ENCODE data around the gene DYNC2I2.

Gene DYNC2I2

DNA sequence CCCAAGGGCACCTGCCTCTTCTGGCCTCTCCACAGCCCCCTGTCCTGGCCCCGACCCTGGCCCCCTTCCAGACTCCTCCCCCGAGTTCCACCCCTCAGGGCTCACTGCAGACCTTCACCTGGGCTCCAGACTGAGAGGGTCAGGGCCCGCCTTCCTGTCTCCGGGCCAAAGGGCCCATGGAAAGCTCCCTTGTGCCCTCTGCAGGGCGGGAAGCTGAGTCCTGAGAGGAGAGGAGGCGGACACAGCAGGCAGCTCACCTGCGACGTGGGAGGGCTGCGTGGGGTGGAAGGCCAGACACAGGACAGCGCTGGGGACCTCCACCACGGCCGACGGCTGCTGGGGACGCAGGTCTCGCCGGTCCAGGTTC is 20.6 kb downstream of the DYNC2I2 start:
- DNase-seq (ENCODE audit: low read depth in 2 of 2), result no peak

DNA sequence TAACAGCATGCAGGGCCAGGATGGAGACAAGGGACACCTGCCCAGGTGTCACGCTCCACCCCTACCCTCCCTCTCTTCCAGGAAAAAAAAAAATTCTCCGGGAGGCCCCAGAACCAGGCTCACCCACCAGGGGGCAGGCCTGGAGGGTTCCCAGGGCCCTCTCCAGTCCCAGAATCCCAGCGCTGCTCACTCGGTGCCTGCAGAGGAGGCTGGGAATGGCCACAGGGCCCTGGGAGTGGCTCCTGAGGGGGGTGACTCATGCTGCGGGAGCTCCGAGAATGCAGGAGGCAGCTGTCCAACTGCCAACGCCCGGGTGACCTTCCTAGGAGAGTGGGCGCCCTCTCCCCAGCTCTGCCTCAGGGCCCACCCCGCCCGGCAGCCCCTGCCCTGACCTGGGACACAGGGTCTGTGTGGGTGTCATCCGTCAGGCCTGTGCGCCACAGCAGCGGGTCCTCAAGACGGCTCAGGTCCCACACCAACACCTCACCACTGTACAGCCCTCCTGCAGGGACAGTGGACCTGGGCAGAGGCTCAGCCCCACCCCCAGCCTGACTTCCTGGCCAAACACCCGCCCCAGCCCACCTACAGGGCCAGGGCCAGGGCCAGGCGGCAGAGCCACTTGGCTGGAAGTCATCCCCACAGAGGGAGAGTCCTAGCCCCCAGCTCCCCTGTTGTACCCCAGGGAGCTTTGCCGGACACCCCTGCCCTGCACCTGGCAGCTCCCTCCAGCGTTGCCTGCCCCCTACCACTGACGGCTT is 21.2 kb downstream of the DYNC2I2 start:
- DNase-seq (ENCODE audit: low read depth in 2 of 2), result no peak

DNA sequence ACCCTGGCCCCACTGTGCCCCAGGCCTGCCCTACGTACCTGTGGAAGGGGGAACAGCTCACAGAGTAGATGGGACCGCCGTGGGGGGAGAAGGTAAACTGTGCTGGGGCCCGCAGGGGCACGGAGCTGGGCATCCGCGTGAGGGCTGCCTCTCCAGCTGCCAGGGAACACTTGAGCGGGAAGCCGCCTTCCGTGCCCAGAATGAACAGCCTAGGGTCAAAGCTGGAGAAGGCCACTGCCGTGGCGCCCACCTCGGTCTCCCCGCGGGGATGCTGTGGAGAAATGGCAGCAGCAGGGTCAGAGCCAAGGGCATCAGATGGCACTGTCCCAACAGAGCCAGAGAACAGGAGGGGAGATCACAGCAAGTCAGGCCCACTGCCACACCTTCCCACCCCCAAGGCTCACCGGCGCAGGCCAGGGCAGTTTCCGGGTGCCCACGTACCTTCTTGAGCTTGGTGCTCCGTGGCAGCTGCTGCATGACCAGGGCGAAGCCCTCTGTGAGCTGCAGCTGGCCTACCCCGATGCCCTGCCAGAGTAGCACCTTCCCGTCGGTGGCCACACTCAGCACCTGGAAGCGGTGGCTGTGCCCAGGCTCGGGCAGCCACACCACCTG is 21.9 kb downstream of the DYNC2I2 start:
- no peak for DNase-seq (ENCODE audit: low read depth in 2 of 2)

DNA sequence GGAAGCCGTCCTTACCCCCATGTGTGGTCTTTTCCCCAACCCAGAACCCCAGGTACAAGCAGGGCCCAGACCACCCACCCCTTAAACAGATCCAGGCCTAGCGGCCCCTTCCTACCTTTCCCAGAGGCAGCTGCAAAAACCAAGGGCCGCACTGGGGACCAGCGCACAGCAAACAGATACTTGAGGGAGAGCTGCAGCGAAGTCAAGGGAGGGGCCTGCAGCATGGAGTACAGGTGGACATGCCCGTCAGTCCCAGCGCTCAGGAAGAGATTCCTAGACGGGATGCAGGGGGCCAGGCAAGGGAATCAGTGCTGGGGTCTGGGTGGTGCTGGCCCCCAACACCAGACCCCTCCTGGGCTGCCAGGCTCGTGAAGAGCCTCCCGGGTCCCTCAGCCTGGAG is 22.5 kb downstream of the DYNC2I2 start:
- DNase-seq (ENCODE audit: low read depth in 2 of 2), result no peak

DNA sequence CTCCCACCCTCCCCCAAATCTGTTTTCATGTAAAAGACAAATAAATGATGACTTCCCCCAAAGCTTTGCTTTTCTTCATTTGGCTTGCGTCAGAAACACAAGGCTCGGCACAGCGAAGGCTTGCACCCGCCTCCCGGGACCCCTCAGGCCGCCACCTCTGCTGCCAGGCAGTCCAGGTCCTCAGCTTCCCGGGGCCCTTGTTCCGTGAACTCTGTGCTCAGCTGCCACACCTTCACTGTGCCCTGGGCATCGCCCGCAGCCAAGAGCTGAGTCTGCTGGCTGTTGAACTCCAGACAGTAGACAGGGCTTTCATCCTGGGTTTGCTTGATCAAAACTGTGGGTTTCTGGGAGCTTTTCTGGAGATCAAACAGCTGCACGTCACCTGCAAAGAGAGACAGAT is 23.0 kb downstream of the DYNC2I2 start:
- no peak for DNase-seq (ENCODE audit: low read depth in 2 of 2)

DNA sequence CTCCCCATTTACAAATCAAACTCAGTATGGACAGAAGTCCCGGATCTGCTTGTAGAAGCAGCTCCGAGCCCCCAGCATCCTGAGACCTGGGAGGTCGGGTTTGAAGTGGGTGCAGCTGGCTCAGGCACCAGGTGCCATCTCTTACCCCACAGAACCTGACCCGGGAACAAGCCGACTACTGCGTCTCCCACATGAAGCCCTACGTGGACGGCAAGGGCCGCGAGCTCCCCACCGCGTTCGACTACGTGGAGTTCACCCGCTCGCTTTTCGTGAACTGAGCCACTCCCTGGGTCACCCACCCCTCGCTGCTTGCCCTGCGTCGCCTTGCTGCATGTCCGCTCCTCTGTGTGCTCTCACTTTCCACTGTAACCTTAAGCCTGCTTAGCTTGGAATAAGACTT is 23.6 kb downstream of the DYNC2I2 start:
- DNase-seq (ENCODE audit: low read depth in 2 of 2), result no peak

DNA sequence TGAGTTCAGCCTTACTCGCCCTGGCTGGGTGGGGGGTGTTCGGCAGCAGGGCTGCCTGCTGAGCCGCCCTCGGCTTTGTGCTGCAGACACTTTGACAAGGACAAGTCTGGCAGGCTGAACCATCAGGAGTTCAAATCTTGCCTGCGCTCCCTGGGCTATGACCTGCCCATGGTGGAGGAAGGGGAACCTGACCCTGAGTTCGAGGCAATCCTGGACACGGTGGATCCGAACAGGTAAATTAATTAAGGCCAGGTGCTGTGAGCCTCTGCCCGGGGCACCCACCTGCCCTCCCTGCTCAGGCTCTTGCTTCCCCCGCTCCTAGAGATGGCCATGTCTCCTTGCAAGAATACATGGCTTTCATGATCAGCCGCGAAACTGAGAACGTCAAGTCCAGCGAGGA is 24.2 kb downstream of the DYNC2I2 start:
- DNase-seq (ENCODE audit: low read depth in 2 of 2), result no peak

DNA sequence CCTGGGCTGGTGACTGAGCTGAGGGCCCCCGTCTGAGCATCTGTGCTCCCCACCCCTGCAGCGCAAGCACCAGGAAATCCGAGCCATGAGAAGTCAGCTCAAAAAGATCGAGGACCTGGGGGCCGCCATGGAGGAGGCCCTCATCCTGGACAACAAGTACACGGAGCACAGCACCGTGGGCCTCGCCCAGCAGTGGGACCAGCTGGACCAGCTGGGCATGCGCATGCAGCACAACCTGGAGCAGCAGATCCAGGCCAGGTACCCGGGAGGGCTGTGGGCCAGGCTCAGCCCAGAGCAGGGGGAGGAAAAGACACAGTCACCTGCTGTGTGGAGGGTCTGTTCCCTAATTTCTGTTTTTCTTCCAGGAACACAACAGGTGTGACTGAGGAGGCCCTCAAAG is 24.6 kb downstream of the DYNC2I2 start:
- DNase-seq (ENCODE audit: low read depth in 2 of 2), result no peak

DNA sequence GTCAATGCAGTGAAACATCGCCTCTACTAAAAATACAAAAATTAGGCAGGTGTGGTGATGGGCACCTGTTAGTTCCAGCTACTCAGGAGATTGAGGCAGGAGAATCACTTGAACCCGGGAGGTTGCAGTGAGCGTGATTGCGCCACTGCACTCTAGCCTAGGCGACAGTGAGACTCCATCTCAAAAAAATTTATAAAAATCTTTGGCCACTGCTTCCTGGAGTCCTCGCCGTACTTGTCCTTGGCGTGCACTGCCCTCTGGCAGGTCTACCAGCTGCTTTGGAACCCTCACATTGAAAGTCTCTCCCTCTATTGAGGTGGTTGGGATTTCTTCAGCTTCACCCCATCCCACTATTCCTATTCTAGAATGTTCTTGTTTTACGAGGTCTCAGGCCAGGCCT is 25.0 kb downstream of the DYNC2I2 start:
- no peak for DNase-seq (ENCODE audit: low read depth in 2 of 2)

DNA sequence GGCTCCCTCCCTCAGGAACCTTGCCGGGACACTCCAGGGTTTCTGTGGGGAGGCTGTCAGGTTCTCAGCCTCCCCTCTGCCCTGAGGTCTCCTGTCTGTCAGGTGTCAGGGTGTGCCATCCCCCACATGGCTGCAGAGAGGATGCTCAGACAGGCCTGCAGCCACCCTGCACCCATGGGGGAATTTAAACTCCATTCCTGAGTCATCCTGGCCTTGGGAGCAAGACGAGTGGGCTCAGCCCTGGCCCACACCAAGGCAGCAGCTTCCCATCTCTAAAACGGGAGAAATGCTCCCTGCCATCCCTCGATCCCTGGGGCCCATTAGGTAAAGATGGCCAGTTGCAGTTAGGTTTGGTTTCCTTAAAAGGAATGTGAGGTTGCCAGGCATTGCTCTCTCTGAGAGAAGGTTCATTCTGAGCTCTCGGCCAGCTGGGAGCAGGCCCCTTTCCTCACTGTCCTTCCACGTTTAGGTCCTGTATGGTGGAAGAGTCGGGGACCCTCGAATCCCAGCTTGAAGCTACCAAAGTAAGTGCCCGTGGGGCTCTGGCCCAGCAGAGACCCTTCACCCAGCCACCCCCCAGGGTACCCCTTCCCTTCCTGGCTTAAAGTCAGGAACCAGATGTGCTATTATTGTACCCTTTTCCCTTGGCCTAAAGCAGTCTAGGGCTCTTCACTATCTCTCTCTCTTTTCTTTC is 26.6 kb downstream of the DYNC2I2 start:
- no peak for DNase-seq (ENCODE audit: low read depth in 2 of 2)

DNA sequence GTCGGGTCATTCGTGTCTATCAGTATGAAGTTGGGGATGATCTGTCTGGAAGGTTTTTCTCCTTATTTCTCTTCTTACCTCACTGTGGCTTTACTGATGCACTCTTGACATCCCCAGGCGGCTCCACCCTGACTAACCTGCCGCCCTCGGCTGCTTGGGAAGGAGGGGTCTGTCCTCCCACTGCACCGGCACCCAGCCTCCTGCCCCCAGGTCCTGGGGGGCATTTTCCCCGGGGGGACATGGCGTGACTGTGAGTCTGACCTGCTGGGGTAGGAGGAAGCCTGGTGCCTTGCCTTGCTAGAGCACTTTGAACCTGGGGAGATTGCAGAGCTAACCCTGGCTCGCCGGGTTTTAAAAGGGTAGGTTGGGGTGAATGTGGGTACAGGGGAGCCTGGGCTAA is 27.5 kb downstream of the DYNC2I2 start:
- DNase-seq (ENCODE audit: low read depth in 2 of 2), result no peak

DNA sequence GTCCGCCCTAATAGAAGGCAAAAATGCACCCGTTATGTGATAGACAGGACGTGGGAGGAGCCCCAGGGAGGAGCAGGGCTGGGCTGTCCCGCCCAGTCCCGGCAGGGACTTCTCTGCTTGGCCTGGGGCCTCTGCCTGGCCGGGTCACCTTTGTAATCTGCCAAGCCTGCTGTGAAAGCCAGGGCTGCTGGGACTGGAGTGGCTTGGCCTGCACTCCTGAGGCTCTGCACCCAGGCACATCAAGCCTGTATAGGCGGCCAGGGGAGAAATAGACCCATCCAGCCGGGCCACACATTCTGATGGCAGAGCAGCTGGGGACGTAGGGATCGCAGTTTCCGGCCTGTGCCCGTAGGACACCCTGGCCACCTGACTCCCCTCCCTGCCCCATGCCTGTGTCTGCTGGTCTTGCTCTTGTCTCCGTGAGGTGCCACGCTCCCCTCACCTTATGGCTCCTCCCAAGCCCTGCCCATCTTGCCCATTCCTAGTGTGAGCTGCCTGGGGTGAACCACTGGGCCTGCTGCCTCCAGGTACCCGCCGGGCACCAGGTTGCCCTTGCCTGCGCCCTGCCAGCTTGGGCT is 28.1 kb downstream of the DYNC2I2 start:
- no peak for DNase-seq (ENCODE audit: low read depth in 2 of 2)

DNA sequence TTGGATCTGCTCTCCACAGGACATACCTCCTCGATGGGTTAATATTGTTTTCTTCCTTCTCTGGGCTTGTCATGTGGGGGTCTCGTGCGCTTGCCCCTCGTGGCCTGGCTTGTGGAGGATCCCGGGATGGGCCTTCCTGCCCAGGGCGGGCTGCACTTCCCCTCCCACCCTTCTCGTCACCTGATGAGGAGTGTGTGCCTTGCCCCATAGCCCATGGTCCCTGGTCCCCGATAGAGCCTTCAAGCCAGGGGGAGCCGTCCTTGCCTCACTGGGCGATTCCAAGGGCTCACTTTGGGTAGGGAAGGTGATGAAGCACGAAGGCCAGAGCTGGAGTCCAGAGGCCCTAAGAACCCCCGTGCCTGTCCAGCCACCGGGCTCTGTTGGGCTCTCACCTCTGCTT is 28.7 kb downstream of the DYNC2I2 start:
- DNase-seq (ENCODE audit: low read depth in 2 of 2), result no peak

DNA sequence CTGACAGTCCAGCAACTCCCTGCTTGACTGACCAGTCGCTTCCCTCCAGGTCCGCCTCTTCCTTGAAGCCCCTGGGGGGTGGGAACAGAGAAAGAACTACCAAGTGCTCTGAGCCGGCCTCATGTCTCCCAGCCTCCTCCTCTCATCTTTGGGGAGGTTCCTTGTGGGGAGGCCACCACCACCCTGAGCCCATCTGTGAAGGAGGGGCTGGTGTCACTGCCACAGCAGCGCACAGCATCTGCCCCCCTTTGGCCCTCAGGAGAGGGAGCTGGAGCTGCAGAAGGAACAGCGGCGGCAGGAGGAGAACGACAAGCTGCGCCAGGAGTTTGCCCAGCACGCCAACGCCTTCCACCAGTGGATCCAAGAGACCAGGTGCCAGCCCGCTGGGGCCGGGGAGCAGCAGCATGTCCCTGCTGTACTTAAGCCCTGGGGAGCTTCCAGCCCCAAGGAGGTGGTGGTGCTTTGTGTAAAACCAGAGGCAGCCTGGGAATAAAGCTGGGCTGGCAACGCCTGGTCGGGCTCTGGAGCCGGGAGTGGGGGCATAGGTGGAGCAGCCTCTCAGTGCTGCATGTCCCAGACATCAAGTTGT is 29.4 kb downstream of the DYNC2I2 start:
- DNase-seq (ENCODE audit: low read depth in 2 of 2), result no peak

DNA sequence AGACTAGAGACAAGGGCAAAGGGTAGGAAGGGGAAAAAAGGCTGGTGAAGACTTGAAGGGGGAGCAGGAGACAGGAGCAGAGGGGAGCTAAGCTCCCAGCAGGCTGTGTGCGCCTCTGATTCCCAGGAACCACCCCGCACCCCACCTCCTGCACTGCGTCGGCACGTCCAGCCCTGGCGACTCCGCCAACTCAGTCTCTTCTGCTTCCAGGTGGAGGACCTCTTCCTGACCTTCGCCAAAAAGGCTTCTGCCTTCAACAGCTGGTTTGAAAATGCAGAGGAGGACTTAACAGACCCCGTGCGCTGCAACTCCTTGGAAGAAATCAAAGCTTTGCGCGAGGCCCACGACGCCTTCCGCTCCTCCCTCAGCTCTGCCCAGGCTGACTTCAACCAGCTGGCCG is 30.5 kb downstream of the DYNC2I2 start:
- no peak for DNase-seq (ENCODE audit: low read depth in 2 of 2)

DNA sequence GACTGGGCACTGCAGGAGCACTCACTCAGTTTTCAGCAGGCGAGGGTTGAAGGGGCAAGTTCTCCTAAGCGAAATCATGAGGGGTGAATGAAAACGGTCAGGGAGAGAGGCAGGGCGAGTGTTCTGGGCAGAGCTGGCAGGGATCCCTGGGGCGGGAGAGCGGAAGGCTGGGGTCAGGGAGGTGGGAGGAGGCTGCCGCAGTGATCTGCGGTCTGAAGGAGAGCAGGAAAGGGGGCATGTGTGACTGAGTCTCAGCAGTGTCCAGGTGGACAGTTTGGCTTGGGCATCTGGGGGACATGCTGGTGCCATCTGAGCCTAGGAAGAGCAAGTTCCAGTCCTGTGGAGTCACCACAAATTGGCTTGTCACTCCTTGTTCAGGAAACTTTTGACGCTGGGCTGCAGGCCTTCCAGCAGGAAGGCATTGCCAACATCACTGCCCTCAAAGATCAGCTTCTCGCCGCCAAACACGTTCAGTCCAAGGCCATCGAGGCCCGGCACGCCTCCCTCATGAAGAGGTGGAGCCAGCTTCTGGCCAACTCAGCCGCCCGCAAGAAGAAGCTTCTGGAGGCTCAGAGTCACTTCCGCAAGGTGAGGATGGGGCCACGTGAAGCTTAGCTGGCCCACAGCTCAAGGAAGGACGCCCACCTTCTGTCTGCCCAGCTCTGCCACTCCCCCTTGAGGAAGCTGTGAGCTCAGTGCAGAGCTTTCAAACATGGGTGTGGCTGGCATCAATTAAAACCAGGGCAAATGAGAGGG is 31.1 kb downstream of the DYNC2I2 start:
- DNase-seq (ENCODE audit: low read depth in 2 of 2), result no peak

DNA sequence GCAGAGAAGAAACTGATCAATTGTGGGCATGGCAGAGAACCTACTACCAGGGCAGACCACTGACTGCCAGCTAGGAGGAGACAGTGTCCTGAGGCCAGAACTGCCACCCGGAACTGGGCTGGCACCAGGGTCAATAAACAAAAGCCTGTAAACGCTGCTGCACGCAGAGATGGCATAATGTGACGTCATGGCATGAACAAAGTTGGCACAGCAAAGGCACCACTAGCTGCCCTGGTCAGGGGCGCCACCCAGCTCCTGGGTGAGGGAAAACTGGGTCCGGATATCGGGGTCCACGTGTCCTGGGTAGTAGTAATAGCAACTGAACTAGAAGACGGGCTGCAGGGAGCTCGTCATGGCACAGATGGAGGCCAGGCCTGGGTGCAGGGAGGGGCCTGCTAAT is 32.1 kb downstream of the DYNC2I2 start:
- DNase-seq (ENCODE audit: low read depth in 2 of 2), result no peak

DNA sequence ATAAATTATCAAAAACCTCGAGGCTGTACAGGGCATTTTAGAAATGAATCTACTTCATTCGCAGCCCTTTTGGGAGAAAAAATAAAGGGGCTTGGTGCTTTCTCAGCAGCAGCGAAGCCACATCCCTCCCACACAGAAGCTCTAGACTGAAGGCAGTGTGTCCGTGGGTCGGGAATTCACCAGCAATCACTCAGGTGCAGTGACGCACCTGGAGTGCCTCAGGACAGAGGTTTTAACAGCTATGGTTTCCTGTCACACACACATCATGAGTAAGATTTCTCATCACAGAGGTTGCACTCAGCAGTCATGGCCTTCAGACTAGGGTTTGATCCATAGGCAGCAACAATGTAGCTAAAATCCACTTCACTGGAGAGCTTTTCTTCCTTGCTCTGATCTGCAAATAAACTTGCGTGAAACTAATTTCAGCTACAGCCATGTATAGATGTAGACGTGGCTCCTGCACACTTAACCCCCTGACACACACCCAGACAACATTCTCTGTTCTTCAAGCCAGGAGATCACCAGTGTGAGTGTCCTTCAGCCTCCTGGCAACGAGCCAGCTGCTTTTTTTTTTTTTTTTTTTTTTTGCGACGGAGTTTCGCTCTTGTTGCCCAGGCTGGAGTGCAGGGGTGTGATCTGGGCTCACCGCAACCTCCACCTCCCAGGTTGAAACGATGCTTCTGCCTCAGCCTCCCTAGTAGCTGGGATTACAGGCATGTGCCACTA is 34.8 kb downstream of the DYNC2I2 start:
- DNase-seq (ENCODE audit: low read depth in 2 of 2), result no peak

DNA sequence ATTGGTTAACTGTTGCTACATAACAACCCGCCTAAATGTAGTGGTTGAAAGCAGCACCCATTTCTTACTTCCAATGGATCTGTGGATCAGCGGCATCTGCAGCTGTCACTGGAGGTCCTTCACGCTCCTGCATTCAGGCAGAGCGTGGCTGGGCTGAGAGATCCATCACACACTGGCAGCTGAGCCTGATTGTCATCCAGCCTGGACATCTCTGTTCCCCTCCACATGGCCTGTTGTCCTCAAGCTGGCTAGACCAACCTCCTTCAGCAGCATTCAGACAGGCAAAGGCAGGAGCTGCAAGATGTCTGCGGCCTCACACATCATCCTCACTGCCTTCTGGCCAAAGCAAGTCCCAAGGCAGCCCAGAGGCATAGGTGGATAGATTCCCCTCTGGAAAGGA is 36.9 kb downstream of the DYNC2I2 start:
- no peak for DNase-seq (ENCODE audit: low read depth in 2 of 2)

DNA sequence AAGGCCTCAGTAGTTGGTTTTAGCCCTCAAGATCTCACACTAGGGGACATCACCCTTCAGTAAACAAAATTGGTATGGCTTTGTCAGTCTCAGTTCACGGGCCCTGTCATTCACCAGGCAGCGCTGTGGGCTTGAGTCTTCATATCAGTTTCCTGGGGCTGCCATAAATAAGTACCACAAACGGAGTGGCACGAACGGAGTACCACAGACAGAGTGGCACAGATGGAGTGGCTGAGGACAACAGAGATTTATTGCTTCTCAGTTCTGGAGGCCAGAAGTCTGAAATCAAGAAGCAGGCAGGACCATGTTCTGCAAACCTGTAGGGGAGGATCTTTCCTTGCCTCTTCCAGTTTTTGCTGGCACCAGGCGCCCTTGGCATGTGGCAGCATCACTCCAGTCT is 37.5 kb downstream of the DYNC2I2 start:
- DNase-seq (ENCODE audit: low read depth in 2 of 2), result no peak

DNA sequence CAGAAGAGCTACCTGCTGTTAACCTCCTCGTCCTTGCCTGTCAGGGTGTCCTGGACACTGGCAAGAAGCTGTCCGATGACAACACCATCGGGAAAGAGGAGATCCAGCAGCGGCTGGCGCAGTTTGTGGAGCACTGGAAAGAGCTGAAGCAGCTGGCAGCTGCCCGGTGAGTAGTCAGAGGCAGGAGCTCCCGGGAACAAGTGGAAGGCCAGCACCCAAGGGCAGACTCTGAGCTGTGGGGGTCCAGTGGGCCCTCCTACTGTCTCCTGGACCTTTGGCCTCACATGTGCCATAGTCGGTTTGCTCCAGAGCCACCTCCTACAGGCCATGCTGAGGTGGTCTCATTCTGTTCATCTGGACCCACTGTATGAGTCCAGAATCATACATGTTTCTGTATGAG is 38.7 kb downstream of the DYNC2I2 start:
- DNase-seq (ENCODE audit: low read depth in 2 of 2), result no peak
